Activated CD4-positive, alpha-beta T cell treated with anti-CD3 and anti-CD28 coated beads, Interleukin-2, amount 10 ng/mL, durations not matched to agents 7 days and 5 days (primary cell): ENCODE measurements around the gene NPAS3. TPM values are rescaled to one million over a fixed set of nuclear protein-coding genes. Genes with fewer than 3 reads are reported as not detected.

ENCODE experiments used
- CTCF ChIA-PET: fragments of 350-600 bp; sonication (Branson Sonifier 250); formaldehyde crosslinking; loops from one replicate; lab custom pipeline; 2021; ENCODE audit warnings: antibody characterized with exemption; lab: Charles Lee
- POLR2A ChIA-PET: fragments of 350-600 bp; sonication (Branson Sonifier 250); formaldehyde crosslinking; loops from one replicate; lab custom pipeline; 2021; ENCODE audit warnings: antibody characterized with exemption; lab: Charles Lee
- DNase-seq: peaks from one replicate; pipeline ENCODE4 v3.0.0-alpha.2; 2020
- H3K27ac Mint-ChIP-seq: one replicate; pipeline ENCODE4 v1.8.0; 2021; ENCODE audit warnings: mild to moderate bottlenecking, moderate library complexity, mixed read lengths
- H3K27me3 Mint-ChIP-seq: one replicate; pipeline ENCODE4 v1.8.0; 2021; ENCODE audit warnings: mixed read lengths
- H3K36me3 Mint-ChIP-seq: one replicate; pipeline ENCODE4 v1.8.0; 2021; ENCODE audit warnings: low read depth, mixed read lengths
- H3K4me1 Mint-ChIP-seq: one replicate; pipeline ENCODE4 v1.8.0; 2021; ENCODE audit warnings: mixed read lengths
- H3K4me3 Mint-ChIP-seq: one replicate; pipeline ENCODE4 v1.8.0; 2021; ENCODE audit warnings: mild to moderate bottlenecking, moderate library complexity, mixed read lengths
- H3K9me3 Mint-ChIP-seq: one replicate; pipeline ENCODE4 v1.8.0; 2021; ENCODE audit warnings: mixed read lengths
- total RNA-seq, 2 experiments: library from RNA; stranded (reverse); gene quantifications; one replicate each; pipeline ENCODE4 v1.2.3, GENCODE V29; 2021

The NPAS3 gene
- total RNA-seq, 2 experiments from 2014 or later = not detected

GRCh38 chr14:33454707-33455106, 516.0 kb downstream of the NPAS3 start:
- Mint-ChIP-seq H3K9me3 (peaks cover 5% of the 10 kb centered on the region), H3K4me1 (peaks cover 13% of the 10 kb centered on the region), H3K36me3 (peaks cover 4% of the 10 kb centered on the region), H3K4me3 (no peak overlapping the region), H3K27me3 (no peaks in the 10 kb centered on the region), H3K27ac (no peak overlapping the region)
- CTCF ChIA-PET = no interaction called here
- DNase-seq = no peak
- POLR2A ChIA-PET = no interaction called here

- ChIA-PET POLR2A (no interaction called here), CTCF (no interaction called here)
- H3K27me3 Mint-ChIP-seq = no peaks in the 10 kb centered on the region
- no peak for DNase-seq
- H3K27ac Mint-ChIP-seq = no peak overlapping the region
- H3K36me3 Mint-ChIP-seq = peaks cover 4% of the 10 kb centered on the region
- peaks cover 5% of the 10 kb centered on the region for H3K9me3 Mint-ChIP-seq
- H3K4me3 Mint-ChIP-seq = no peak overlapping the region
- H3K4me1 Mint-ChIP-seq = peaks cover 13% of the 10 kb centered on the region
Measured at GRCh38 chr14:33455654-33456345, 517.1 kb downstream of the NPAS3 start.

- Mint-ChIP-seq H3K27ac (no peak overlapping the region), H3K9me3 (peaks cover 5% of the 10 kb centered on the region), H3K27me3 (no peaks in the 10 kb centered on the region), H3K4me3 (no peak overlapping the region), H3K4me1 (peaks cover 13% of the 10 kb centered on the region), H3K36me3 (peaks cover 4% of the 10 kb centered on the region)
- DNase-seq = no peak
- ChIA-PET POLR2A (no interaction called here), CTCF (no interaction called here)
Measured at GRCh38 chr14:33457021-33457420, 518.3 kb downstream of the NPAS3 start.

- Mint-ChIP-seq H3K27ac (no peak overlapping the region), H3K4me3 (no peak overlapping the region), H3K36me3 (peaks cover 4% of the 10 kb centered on the region), H3K4me1 (peaks cover 13% of the 10 kb centered on the region), H3K9me3 (peaks cover 5% of the 10 kb centered on the region), H3K27me3 (no peaks in the 10 kb centered on the region)
- POLR2A ChIA-PET = no interaction called here
- CTCF ChIA-PET = no interaction called here
- no peak for DNase-seq
Measured at GRCh38 chr14:33457617-33458016, 518.9 kb downstream of the NPAS3 start.

- CTCF ChIA-PET = no interaction called here
- POLR2A ChIA-PET = no interaction called here
- no peaks in the 10 kb centered on the region for H3K9me3 Mint-ChIP-seq
- no peaks in the 10 kb centered on the region for H3K4me1 Mint-ChIP-seq
- DNase-seq = no peak
- no peak overlapping the region for H3K27ac Mint-ChIP-seq
- no peaks in the 10 kb centered on the region for H3K27me3 Mint-ChIP-seq
- H3K36me3 Mint-ChIP-seq = no peaks in the 10 kb centered on the region
- H3K4me3 Mint-ChIP-seq = no peak overlapping the region
Measured at GRCh38 chr14:33460164-33460563, 521.5 kb downstream of the NPAS3 start.

DNA sequence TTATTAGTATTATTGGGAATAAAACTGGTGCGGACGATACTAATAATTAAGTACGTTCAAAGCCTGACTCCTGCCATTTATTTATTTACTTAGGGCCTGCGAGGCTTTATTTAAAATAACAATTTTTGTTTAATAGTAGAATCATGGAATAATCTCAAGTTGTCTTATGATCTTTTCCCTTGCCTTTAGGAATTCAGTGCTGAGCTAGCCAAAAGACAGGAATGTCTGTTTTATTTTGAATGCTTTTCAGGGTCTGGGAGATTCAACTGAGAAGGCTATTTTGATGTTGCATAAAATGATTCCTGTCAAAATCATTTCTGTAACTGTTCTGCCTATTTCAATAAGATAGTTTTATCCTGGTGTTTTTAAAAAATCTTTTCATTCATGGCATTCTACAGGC, 522.4 kb downstream of the NPAS3 start:
- DNase-seq = no peak
- CTCF ChIA-PET = no interaction called here
- no peaks in the 10 kb centered on the region for H3K36me3 Mint-ChIP-seq
- POLR2A ChIA-PET = no interaction called here
- H3K4me3 Mint-ChIP-seq = no peak overlapping the region
- H3K27ac Mint-ChIP-seq = no peak overlapping the region
- H3K9me3 Mint-ChIP-seq = no peaks in the 10 kb centered on the region
- H3K27me3 Mint-ChIP-seq = no peaks in the 10 kb centered on the region
- H3K4me1 Mint-ChIP-seq = no peaks in the 10 kb centered on the region

DNA sequence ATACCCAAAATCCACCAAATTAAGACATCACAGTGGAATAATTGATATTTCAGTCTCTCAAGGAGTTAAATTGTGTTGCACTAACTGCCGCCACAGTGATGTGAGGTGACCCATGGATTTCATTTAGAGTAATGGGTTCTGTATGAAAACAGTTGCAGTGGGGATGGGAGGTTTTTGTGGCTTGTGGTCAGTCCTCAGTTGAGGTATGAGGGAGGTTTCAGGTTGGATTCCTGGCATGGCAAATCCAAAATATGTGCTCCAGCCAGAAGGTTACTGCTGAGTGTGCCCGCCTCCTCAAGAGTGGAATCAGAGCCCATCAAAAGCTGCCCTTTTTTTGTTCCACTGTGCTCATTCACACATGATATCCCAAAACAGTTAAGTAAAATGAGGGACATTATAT, 525.1 kb downstream of the NPAS3 start:
- no peak overlapping the region for H3K27ac Mint-ChIP-seq
- no peaks in the 10 kb centered on the region for H3K9me3 Mint-ChIP-seq
- POLR2A ChIA-PET = no interaction called here
- no peaks in the 10 kb centered on the region for H3K36me3 Mint-ChIP-seq
- no peak overlapping the region for H3K4me3 Mint-ChIP-seq
- DNase-seq = no peak
- CTCF ChIA-PET = no interaction called here
- H3K4me1 Mint-ChIP-seq = no peaks in the 10 kb centered on the region
- no peaks in the 10 kb centered on the region for H3K27me3 Mint-ChIP-seq

- CTCF ChIA-PET = interaction anchor here (0.5 kb wide), 1 partner anchor 858 kb away, joined by 4 read pairs; no protein-coding TSS in a partner anchor
- Mint-ChIP-seq H3K27ac (no peak overlapping the region), H3K9me3 (no peaks in the 10 kb centered on the region), H3K36me3 (no peaks in the 10 kb centered on the region), H3K4me3 (no peak overlapping the region), H3K4me1 (no peaks in the 10 kb centered on the region), H3K27me3 (no peaks in the 10 kb centered on the region)
- no peak for DNase-seq
- POLR2A ChIA-PET = no interaction called here
Measured at GRCh38 chr14:33464254-33464962, 525.7 kb downstream of the NPAS3 start.

- Mint-ChIP-seq H3K4me3 (no peak overlapping the region), H3K9me3 (no peaks in the 10 kb centered on the region), H3K27me3 (no peaks in the 10 kb centered on the region), H3K4me1 (no peaks in the 10 kb centered on the region), H3K36me3 (no peaks in the 10 kb centered on the region), H3K27ac (no peak overlapping the region)
- CTCF ChIA-PET = no interaction called here
- no peak for DNase-seq
- POLR2A ChIA-PET = no interaction called here
Measured at GRCh38 chr14:33465846-33466700, 527.4 kb downstream of the NPAS3 start.

GRCh38 chr14:33467971-33468370, 529.3 kb downstream of the NPAS3 start:
- DNase-seq = no peak
- H3K9me3 Mint-ChIP-seq = no peaks in the 10 kb centered on the region
- ChIA-PET POLR2A (no interaction called here), CTCF (no interaction called here)
- no peak overlapping the region for H3K27ac Mint-ChIP-seq
- no peaks in the 10 kb centered on the region for H3K4me1 Mint-ChIP-seq
- H3K36me3 Mint-ChIP-seq = no peaks in the 10 kb centered on the region
- H3K27me3 Mint-ChIP-seq = no peaks in the 10 kb centered on the region
- no peak overlapping the region for H3K4me3 Mint-ChIP-seq

- Mint-ChIP-seq H3K9me3 (no peaks in the 10 kb centered on the region), H3K4me3 (no peak overlapping the region), H3K27ac (no peak overlapping the region), H3K27me3 (no peaks in the 10 kb centered on the region), H3K36me3 (no peaks in the 10 kb centered on the region), H3K4me1 (no peaks in the 10 kb centered on the region)
- POLR2A ChIA-PET = no interaction called here
- CTCF ChIA-PET = no interaction called here
- no peak for DNase-seq
Measured at GRCh38 chr14:33469898-33470297, 531.2 kb downstream of the NPAS3 start.

DNA sequence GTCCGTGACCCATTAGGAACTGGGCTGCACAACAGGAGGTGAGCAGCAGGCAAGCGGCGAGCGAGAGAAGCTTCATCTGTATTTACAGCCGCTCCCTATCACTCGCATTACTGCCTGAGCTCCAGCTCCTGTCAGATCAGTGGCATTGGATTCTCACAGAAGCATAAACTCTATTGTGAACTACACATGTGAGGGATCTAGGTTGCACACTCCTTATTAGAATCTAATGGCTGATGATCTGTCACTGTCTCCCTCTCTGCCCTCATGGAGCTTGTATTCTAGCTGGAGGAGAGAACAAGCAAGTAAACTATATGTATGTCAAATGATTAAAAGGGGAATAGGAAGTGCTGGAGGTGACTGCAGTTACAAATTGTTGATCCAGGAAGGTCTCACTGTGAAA, 533.1 kb downstream of the NPAS3 start:
- Mint-ChIP-seq H3K4me1 (no peaks in the 10 kb centered on the region), H3K27me3 (no peaks in the 10 kb centered on the region), H3K4me3 (no peak overlapping the region), H3K9me3 (no peaks in the 10 kb centered on the region), H3K27ac (no peak overlapping the region), H3K36me3 (no peaks in the 10 kb centered on the region)
- CTCF ChIA-PET = no interaction called here
- no peak for DNase-seq
- POLR2A ChIA-PET = no interaction called here

DNA sequence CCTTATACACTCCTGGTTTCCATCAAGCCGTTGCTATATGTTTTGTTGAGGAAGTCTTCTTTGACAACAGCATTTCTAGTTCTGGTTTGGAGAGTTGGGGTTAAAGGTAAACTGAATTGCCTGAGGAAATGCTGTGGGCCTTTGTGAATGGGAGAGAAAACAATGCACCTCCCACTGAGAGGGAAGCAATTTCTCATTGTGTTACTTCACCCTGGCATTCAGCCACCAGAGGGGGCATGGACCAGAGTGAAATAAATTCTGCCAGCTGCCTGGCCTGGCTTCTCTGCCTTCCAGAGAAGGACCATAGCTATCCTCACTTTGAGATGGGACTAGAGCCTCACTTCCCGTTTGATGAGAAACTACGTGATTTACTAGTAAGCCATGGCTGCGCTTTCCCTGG, 536.9 kb downstream of the NPAS3 start:
- Mint-ChIP-seq H3K27ac (no peak overlapping the region), H3K27me3 (no peaks in the 10 kb centered on the region), H3K9me3 (no peaks in the 10 kb centered on the region), H3K36me3 (no peaks in the 10 kb centered on the region), H3K4me3 (no peak overlapping the region), H3K4me1 (no peaks in the 10 kb centered on the region)
- POLR2A ChIA-PET = no interaction called here
- CTCF ChIA-PET = no interaction called here
- peak; percentile 16 for DNase-seq
